Chondrocyte (in vitro differentiated cells): ENCODE measurements around the gene PCNX2. TPM values are rescaled to one million over a fixed set of nuclear protein-coding genes. Genes with fewer than 3 reads are reported as not detected.

Experiments
- DNase-seq: peaks from one replicate; pipeline ENCODE4 v3.0.0; 2021; ENCODE audit warnings: mixed read lengths, low spot score
- H3K27ac Mint-ChIP-seq: one replicate; pipeline ENCODE4 v1.8.0; 2021; ENCODE audit warnings: mild to moderate bottlenecking, moderate library complexity, mixed read lengths; ENCODE audit not compliant: unreplicated experiment
- H3K27me3 Mint-ChIP-seq: 2 replicates; pipeline ENCODE4 v1.8.0; 2021; ENCODE audit warnings: low read depth, mixed read lengths
- H3K36me3 Mint-ChIP-seq: 2 replicates; pipeline ENCODE4 v1.8.0; 2021; ENCODE audit warnings: low read depth, mixed read lengths
- H3K4me1 Mint-ChIP-seq: 2 replicates; pipeline ENCODE4 v1.8.0; 2021; ENCODE audit warnings: low read depth, mild to moderate bottlenecking, mixed read lengths
- H3K4me3 Mint-ChIP-seq: one replicate; pipeline ENCODE4 v1.8.0; 2021; ENCODE audit warnings: mild to moderate bottlenecking, moderate library complexity, mixed read lengths; ENCODE audit not compliant: unreplicated experiment
- H3K9me3 Mint-ChIP-seq: 2 replicates; pipeline ENCODE4 v1.8.0; 2021; ENCODE audit warnings: low read depth, mixed read lengths
- CTCF ChIP-seq: fragments of 200-600 bp; sonication (generic); IDR thresholded peaks from 2 replicates; pipeline ENCODE4 v1.5.0; 2021; ENCODE audit warnings: antibody characterized with exemption, mild to moderate bottlenecking, moderate library complexity
- total RNA-seq: library from RNA; stranded (reverse); gene quantifications from 3 replicates; pipeline ENCODE4 v1.2.1, GENCODE V29; 2021

Gene PCNX2
- total RNA-seq, 1 donor from 2014 or later, result 9.5 TPM

GRCh38 chr1:233015965-233016364 is 279.6 kb downstream of the PCNX2 start:
- no peaks in the 10 kb centered on the region for H3K9me3 Mint-ChIP-seq
- peaks cover 20% of the 10 kb centered on the region for H3K36me3 Mint-ChIP-seq
- no peak for TF ChIP-seq CTCF
- H3K27ac Mint-ChIP-seq, result no peak overlapping the region
- H3K4me1 Mint-ChIP-seq, result peaks cover 6% of the 10 kb centered on the region
- no peak overlapping the region for H3K4me3 Mint-ChIP-seq
- no peaks in the 10 kb centered on the region for H3K27me3 Mint-ChIP-seq
- DNase-seq, result no peak

GRCh38 chr1:233012021-233012420 is 283.5 kb downstream of the PCNX2 start:
- H3K36me3 Mint-ChIP-seq, result peaks cover 19% of the 10 kb centered on the region
- no peak overlapping the region for H3K4me3 Mint-ChIP-seq
- DNase-seq, result no peak
- H3K9me3 Mint-ChIP-seq, result no peaks in the 10 kb centered on the region
- H3K27me3 Mint-ChIP-seq, result no peaks in the 10 kb centered on the region
- no peak overlapping the region for H3K27ac Mint-ChIP-seq
- H3K4me1 Mint-ChIP-seq, result no peaks in the 10 kb centered on the region
- no peak for TF ChIP-seq CTCF

GRCh38 chr1:233010146-233010545 is 285.4 kb downstream of the PCNX2 start:
- Mint-ChIP-seq H3K36me3 (peaks cover 21% of the 10 kb centered on the region), H3K27ac (no peak overlapping the region), H3K27me3 (no peaks in the 10 kb centered on the region), H3K9me3 (no peaks in the 10 kb centered on the region), H3K4me3 (no peak overlapping the region), H3K4me1 (peaks cover 4% of the 10 kb centered on the region)
- DNase-seq, result no peak
- TF ChIP-seq CTCF, result no peak

- no peak overlapping the region for H3K4me3 Mint-ChIP-seq
- H3K4me1 Mint-ChIP-seq, result peaks cover 4% of the 10 kb centered on the region
- DNase-seq, result no peak
- H3K36me3 Mint-ChIP-seq, result peaks cover 9% of the 10 kb centered on the region
- peaks cover 6% of the 10 kb centered on the region for H3K9me3 Mint-ChIP-seq
- no peak overlapping the region for H3K27ac Mint-ChIP-seq
- H3K27me3 Mint-ChIP-seq, result no peaks in the 10 kb centered on the region
- no peak for TF ChIP-seq CTCF
These were observed 289.0 kb downstream of the PCNX2 start for GRCh38 chr1:233006541-233006973.

DNA sequence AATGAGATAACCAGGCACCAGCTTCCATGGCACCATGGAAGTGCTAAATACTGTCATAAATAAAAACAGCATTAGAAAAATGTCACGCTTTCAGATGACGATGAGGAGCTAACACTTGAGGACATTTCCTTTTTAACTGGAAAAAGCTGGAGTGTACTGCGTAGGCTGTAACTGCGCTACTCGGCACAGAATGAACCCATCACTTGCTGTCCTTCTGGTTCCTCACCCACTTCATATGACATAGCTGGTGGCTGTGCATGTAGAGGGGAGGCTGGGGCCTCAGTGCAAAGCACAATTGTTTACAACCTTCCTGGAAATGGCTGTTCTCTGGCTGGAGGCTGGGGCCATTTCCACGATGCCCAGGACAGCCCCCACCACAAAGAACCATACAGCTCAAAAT is 289.4 kb downstream of the PCNX2 start:
- Mint-ChIP-seq H3K27ac (no peak overlapping the region), H3K4me1 (peaks cover 4% of the 10 kb centered on the region), H3K9me3 (peaks cover 6% of the 10 kb centered on the region), H3K27me3 (no peaks in the 10 kb centered on the region), H3K36me3 (peaks cover 9% of the 10 kb centered on the region), H3K4me3 (no peak overlapping the region)
- DNase-seq, result no peak
- no peak for TF ChIP-seq CTCF
